RPMI8226 (cell line): Measurements from ENCODE around the gene OR56B4.
A peak's percentile ranks its signal among the peaks of the same experiment; 100 is the strongest.
"Not testable (repeated sequence)": the region's sequence is repeated elsewhere in the genome, so short reads cannot be mapped to it uniquely, and the experiment has no call there.

Experiments
- DNase-seq: peaks from one replicate; pipeline ENCODE4 v3.0.0-alpha.2; 2015

OR56B4 gene, protein sequence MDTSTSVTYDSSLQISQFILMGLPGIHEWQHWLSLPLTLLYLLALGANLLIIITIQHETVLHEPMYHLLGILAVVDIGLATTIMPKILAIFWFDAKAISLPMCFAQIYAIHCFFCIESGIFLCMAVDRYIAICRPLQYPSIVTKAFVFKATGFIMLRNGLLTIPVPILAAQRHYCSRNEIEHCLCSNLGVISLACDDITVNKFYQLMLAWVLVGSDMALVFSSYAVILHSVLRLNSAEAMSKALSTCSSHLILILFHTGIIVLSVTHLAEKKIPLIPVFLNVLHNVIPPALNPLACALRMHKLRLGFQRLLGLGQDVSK

DNA sequence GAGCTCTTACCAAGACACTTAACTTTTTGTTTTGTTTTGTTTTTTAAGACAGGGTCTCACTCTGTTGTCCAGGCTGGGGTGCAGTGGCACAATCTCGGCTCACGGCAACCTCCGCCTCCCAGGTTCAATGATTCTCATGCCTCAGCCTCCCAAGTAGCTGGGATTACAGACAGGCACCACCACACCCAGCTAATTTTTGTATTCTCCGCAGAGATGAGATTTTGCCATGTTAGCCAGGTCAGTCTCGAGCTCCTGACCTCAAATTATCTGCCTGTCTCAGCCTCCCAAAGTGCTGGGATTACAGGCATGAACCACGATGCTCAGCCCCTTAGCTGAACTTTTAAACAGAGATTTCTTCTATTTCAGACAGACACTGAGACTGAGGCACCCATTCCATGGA lies at the start of gene OR56B4:
Gene OR56B4, plus strand, starts transcription at position 301 of the 400 bp plus-strand sequence. Its CDS starts 95 bp downstream, at position 396.
- DNase-seq: not testable (repeated sequence)

DNA sequence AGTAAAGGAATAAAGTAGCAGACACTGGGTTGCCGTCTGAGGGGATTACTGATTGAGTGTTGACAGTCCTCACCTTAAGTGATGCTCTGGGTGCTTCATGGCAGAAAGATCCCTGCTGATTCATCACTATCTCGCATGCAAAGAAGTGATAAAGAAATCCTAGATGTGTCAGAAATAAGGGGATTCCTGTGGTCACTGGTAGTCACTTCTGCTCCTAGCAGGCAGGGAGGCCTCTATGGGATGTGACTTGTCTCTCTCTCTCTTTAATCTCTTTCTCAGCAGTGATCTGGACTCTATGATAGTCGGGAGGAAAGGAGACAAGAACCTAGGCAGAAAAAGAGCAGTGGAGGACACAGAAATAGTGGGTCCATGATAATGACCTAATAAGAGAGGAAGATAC lies 46.0 kb upstream of the OR56B4 start:
- no peak for DNase-seq

DNA sequence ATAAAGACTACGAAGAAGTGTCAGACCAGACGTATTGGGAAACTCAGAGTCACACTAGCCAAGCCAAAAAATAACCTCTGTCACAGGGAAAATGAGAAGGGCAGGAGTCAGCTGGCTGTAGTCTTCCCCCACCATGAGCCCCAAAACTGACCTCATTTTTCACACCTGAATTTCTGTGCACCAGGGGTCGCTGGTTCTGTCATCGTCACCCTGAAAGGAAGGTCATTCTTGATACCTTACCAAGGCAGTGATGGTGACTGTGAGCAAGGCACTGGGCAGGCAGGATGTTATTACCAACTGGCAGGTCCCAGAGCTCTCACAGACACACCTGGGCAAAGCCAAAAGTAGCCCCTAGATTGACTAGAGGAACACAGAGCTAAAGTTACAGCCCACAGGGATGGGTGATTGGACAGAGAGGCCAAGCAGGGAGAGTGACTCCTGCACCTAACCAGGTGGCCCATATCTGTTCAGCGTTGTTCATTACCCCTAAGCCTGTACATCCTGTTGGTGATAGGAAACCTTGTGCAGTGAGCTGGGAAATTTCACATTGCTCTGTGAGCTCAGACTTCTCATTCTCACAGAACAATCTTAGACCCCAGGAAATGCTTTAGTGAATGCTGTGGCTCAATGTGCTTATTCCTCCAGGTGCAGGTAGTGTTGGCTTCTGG lies 44.7 kb upstream of the OR56B4 start:
- no peak for DNase-seq

DNA sequence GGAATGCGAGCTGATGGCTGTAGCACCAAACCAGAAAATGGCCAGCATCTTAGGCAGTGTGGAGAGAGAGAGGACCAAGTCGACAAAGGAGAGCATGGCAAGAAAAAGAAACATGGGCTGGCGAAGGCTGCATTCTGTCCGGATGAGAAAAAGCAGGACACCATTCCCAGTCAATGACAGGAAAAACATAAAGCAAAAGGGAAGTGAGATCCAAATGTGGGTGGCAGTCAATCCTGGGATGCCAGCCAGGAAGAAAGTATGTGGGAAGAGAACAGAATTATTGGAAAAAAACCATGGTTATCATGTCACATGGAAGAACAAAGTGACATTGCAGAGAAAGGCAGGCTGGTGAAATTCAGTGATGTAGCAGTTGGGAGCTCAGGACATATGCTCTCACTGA lies 40.0 kb upstream of the OR56B4 start:
- no peak for DNase-seq

DNA sequence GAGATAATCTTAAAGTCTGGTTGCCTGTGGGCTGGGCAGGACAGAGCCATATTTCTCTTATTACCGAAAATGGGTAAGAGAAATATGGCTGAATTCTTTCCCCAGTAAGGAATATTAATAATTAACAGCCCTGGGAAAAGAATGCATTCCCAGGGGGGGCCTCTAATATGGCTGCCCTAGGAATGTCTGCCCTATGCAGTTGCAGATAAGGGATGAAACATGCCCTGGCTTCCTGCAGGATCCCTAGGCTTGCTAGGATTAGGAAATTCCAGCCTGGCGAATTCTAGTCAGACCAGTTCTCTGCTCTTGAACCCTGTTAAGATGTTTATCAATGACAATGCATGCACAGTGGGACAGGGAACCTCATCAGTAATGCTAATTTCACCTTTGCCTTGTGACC lies 31.0 kb upstream of the OR56B4 start:
- DNase-seq: not testable (repeated sequence)

DNA sequence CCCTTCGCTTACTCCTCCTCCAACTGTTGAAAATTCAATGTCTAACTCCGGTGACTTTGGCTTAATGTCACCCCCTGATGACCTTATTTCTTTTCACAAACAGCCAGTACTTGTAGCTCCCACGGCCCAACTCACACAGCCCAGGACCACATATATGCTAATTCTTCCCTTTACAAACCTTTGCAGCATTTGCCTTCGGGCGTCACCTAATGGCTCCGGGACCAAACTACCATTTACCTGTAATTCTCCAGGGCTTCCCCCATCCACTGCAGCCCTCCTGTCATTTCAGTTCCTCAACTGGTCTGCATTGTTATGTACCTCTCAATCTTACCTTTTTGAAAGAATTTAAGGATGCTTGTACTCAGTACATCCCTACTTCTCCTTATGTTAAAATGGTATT lies 29.8 kb upstream of the OR56B4 start:
- DNase-seq: no peak

DNA sequence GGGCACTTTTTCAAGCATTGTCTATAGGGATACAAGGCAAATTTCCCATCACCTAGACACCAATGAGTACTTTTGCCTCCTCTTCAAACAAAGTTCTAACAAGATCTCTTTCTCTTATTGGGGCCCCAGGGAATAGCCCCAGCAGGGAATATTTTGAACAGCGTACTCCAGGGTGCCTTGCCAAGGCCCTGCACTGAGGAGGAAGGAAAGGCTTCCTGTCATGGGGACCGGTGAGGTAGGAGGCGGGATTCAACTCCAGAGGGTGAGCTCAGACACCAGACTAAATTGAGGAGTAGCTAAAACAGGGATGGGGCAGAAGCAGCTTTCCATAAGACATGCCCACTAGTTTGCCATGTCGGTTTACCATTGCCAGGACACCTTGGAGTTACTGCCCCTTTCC lies 28.0 kb upstream of the OR56B4 start:
- DNase-seq: no peak

DNA sequence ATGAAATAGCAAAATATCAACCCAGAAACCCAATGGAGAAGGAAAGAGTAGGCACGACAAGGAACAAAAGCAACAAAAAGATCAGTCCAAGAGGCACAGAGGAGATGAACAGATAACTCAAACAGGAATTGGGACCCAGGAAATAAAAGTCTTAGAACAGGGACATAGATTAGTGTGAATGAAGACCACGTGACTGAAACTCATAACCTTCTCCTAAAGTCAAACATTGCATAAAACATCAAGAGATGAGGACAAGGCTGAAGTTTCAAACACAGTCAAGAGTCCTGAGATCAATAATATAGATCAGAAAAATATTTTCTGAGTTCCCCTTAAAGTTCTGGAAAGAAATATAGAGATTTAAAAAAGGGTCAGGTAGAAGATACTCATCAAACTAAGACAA lies 24.4 kb upstream of the OR56B4 start:
- no peak for DNase-seq

DNA sequence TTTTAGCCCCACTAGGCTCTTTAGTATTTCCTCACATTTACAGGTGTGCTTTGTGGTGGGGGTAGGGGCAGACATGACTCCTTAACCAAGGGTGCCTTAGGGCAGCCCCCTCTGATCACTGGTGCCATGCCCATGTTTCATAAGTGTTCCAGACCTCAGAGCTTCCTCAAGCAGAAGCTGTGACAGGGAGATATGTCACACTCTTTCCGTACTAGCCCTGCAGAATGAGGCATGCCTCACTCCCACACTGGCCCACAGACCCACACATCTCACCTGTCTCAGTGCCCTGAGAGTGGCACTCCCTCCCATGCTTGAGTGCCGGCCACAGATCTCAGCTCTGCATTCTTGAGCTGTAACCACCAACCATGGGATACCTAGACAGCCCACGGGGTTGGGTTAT lies 22.9 kb upstream of the OR56B4 start:
- no peak for DNase-seq

DNA sequence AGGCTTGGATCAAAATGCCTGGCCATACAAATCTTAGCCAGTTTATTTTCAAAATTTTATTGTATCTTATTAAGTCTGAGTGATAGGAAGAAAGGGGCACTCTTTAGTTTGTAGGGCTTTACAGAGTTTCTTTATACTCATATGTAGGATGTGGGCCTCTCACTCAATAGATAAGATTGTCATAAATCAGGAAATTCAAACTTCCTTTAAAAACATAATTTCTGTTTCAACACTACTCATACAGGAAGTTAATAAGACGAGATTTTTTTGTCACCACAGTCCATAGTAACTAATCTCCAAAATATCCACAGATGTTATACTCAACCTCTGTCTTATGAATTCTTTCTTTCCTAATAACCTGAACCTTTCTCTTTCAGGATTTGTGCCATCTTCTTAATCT lies 13.3 kb upstream of the OR56B4 start:
- no peak for DNase-seq

DNA sequence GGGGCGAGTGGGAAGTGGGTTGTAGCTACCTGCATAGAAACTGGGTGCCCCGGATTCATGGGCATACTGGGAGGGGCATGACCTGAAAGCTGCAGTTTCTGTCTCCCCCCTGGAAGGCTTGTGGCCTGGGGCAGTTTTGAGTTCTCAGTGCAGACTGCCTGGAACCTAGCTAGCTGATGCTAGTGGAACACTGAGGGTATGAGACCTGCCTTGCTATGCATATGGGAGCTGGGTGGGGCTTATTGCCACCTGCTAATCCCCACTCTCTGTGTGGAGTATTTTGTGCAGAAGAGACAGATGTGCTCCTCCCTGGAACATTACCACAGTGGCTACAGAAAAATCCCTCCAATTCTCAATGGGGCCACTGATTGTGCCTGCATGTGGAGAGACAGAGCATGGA lies 11.7 kb upstream of the OR56B4 start:
- DNase-seq: peak; percentile 38

DNA sequence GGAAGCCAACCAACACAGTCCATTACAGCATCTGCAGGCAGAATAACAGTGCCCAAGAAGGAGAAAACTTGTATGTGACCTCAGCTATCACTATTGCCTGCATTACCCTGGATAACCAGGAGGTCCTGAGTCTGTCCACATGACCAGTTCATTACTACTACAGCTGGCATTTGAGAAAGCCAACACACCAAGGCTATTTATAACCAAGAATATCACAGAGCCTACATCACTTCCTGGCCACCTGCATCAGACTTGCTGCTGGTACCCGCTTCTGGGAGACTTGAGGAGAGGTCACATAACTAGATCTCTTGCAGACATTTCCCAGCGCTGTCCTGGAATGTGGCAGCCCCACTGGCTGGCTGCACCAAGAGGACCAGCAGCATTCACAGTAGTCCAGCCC lies 11.1 kb upstream of the OR56B4 start:
- peak; percentile 52 for DNase-seq

DNA sequence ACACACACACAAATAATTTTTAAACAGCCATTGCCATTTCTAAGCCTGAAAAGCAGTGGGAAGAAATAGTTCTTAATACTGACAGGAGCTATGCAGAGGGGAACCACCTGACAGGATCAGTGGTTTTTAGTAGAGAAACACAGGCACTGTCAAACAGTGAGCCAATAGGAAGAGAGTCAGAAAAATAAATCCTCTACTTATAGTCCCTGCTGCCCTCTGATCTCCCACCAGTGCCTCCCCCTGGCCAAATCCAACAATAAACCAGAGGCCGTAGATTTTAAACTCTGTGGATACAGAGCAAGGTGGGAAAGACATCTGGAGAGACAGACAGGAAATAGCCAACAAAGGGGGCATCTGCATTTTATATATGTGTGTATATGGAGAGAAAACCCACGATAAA lies 7.9 kb upstream of the OR56B4 start:
- DNase-seq: no peak

DNA sequence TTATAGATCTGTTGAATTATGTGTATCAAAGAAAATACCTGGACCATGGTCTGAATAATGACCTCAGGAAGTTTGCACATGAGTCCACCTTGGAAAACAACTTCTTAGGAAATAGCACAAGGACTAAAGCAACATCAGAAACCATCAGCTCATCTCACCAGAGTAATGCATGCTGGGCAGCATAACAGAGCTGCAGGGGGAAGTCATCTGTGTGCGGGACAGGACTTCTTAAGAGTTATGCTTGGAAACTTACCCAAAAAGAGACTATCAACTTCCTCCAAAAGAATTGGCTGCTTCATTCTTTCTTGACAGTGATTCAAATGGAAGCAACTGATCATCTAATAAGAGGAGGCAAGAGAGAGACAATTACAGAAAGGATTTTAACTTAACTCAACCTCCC lies 2.5 kb downstream of the OR56B4 start:
- DNase-seq: no peak

DNA sequence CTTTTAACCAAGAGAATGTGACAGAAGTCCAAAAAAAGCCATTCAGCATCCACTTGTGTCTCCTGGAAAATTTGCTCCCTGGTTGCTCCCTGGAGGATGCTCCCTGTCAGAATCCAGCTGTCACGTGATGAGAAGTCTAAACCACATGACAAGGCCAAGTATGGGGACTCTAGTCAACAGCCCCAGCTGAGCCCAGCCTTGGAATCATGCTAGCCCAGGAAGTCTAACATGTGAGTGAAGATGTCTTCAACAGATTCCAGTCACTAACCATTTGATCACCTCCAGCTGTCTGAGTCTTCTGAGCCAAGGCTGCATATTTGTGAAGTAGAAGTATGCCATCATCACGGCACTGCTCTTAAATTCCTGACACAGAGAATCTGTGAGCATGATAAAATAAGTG lies 4.2 kb downstream of the OR56B4 start:
- DNase-seq: no peak

DNA sequence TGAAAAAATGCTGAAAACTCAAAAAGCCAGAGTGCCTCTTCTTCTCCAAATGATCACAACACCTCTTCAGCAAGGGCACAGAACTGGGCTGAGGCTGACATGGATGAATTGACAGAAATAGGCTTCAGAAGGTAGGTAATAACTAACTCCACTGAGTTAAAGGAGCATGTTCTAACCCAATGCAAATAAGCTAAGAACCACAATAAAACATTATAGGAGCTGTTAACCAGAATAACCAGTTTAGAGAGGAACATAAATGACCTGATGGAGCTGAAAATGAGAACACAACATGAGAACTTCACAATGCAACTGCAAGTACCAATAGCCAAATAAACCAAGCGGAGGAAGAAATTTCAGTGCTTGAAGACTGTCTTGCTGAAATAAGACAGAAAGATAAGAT lies 9.2 kb downstream of the OR56B4 start:
- DNase-seq: no peak

DNA sequence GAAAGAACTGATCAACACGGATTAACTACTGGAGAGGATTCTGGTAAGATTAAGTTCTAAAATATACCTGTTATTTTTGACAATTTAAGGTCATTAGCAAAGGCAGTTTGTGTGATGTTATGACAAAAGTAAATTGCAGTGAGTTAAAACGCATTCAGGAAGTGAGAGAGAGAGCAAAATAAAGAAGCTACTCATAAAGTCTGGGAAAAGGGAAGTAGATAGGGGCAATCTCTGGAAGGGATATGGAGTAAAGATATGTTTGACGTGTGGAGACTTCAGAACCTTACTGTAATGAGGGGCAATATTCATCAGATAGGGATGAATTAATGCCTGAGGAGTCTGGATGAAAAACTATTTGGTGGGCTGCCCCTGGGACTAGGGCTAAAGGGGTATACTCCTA lies 16.8 kb downstream of the OR56B4 start:
- DNase-seq: no peak

DNA sequence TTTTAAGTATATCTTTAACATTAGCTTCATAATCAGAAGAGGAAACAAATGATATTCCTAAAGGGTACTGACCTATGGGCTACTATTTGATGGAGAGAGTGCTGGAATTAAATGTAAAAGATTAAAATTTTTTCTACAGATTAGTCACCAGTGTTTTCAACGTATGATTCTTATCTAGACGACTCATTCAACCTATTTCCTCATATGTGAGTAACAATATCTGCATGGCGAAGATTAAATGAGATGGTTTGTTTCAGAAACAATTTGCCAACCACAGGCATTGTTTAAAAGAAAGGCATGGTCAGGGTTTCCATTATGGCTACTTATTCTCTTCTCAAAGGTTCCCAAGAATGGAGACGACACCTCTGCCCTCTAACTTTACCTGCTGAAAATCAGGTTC lies 20.4 kb downstream of the OR56B4 start:
- DNase-seq: no peak

DNA sequence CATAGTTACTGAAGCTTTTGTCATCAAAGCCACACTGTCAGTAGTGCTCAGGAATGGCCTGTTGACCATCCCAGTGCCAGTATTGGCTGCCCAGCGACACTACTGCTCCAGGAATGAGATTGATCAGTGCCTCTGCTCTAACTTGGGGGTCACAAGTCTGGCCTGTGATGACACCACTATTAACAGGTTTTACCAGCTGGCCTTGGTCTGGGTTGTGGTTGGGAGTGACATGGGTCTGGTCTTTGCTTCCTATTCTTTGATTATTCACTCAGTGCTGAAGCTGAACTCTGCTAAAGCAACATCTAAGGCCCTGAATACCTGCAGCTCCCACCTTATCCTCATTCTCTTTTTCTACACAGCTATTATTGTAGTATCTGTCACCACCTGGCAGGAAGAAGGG lies 21.5 kb downstream of the OR56B4 start:
- DNase-seq: no peak

DNA sequence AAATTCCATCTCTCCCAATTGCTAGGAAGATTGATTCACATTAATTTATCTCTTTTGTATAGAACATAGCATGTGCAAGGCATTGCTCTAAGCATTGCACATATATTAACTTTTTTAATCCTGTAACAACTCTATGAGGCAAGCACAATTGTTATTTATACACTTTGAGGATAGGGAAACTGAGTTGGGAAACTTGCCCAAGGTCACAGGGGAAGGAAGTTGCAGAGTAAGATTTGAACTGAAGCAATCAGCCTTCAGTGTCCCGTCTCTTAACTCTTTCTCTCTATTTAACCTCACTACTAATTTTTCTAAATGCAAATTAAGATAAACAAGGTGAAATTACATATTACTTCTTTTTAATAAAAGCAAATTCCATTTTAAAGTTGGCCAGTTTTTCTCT lies 22.2 kb downstream of the OR56B4 start:
- DNase-seq: no peak

DNA sequence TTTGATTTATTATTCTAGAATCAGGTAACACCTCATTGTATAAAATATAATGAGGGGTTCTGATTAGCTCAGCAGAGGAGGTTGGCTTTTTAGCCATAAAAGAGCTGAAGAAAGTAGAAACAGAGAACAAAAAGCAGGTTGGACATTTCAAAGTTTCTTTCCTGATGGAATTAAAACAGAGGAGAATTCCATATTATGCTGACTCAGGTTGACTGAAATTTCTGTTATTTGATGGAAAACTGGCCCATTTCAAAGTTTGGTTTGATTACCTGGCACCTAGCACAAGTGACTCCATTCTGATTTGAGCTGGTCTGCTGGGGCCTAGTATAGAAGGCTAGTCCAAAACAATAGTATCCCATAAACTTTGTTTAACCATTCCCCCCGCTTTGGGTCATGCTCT lies 24.9 kb downstream of the OR56B4 start:
- DNase-seq: no peak

DNA sequence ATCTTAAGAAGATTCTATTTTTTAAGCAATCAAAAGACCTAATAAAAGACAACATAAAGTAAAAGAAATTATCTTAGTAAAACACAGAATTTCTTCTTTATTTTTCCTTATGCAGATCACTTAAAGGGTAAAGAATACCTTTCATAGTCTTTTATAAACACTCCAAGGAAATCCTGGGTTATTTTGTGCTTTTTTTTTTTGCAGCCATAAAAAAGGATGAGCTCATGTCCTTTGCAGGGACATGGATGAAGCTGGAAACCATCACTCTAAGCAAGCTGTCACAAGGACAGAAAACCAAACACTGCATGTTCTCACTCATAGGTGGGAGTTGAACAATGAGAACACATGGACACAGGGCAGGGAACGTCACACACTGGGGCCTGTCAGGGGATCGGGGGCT lies 28.5 kb downstream of the OR56B4 start:
- not testable (repeated sequence) for DNase-seq

DNA sequence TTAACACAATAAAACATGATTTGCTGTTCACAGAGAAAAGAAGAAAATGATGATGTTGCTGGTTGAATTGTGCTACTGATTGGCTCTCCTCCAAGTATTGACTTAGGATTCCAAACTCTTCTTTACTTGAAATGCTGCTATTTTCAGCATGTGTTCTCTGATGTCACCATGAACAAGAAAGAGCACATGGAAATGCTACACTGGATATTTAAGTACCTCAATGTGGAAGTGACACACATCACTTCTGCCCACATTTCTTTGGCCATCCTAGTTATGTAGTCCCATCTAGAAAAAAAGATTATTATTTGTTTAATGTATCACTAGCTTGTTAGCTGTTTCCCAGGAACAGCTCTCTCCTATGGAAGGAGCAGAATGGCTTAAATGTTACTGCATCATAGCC lies 35.5 kb downstream of the OR56B4 start:
- no peak for DNase-seq

DNA sequence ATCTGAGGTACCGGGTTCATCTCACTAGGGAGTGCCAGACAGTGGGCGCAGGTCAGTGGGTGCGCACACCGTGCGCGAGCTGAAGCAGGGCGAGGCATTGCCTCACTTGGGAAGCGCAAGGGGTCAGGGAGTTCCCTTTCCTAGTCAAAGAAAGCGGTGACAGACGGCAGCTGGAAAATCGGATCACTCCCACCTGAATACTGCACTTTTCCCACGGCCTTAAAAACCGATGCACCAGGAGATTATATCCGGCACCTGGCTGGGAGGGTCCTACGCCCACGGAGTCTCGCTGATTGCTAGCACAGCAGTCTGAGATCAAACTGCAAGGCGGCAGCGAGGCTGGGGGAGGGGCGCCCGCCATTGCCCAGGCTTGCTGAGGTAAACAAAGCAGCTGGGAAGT lies 36.3 kb downstream of the OR56B4 start:
- not testable (repeated sequence) for DNase-seq

DNA sequence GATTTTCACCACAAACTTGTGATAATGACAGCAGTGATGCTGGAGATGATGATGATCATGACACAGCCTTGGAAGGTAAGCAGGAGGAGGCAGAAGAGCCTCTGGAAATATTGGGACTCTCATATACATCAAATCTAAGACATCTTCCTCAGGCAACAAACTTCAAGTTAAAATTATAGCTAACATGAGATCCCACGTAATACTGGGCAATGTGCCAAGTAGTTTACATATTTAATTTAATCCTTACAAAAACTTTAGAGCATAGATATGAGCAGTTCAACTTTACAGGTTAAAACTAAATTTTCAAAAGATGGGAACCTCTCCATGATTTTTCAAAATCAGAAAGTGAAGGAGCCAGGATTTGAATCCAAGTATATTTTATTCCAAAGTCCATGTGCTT lies 43.6 kb downstream of the OR56B4 start:
- no peak for DNase-seq
